Loucy (cell line): ENCODE results near the gene ATP5MG.
A peak's percentile ranks its signal among the peaks of the same experiment; 100 is the strongest.
"Not testable (repeated sequence)": the region's sequence is repeated elsewhere in the genome, so short reads cannot be mapped to it uniquely, and the experiment has no call there.

Source experiments
- H2AFZ ChIP-seq: fragments of 200-600 bp; sonication (generic); 2 replicates; pipeline ENCODE4 v1.6.0; 2016; ENCODE audit warnings: antibody characterized with exemption, mild to moderate bottlenecking, low read length, moderate library complexity
- H3F3A ChIP-seq: fragments of 200-600 bp; 2 replicates; pipeline ENCODE4 v1.6.0; 2016; ENCODE audit warnings: antibody characterized with exemption, low read depth, mild to moderate bottlenecking
- H3K27me3 ChIP-seq: fragments of 200-600 bp; sonication (generic); 2 replicates; pipeline ENCODE4 v1.6.1; 2014; ENCODE audit warnings: low read length, mild to moderate bottlenecking; ENCODE audit not compliant: insufficient read depth, poor library complexity, severe bottlenecking
- H3K36me3 ChIP-seq: fragments of 200-600 bp; sonication (generic); 2 replicates; pipeline ENCODE4 v1.6.1; 2016; ENCODE audit warnings: low read length; ENCODE audit not compliant: insufficient read depth
- H3K4me1 ChIP-seq: fragments of 200-600 bp; sonication (generic); 2 replicates; pipeline ENCODE4 v1.5.1; 2014; ENCODE audit warnings: low read length, mild to moderate bottlenecking; ENCODE audit not compliant: insufficient read depth, poor library complexity, severe bottlenecking
- H3K4me2 ChIP-seq: fragments of 200-600 bp; sonication (generic); 2 replicates; pipeline ENCODE4 v1.6.0; 2014; ENCODE audit warnings: antibody characterized with exemption, low read length, low read depth, mild to moderate bottlenecking; ENCODE audit not compliant: poor library complexity, severe bottlenecking
- H3K4me3 ChIP-seq: fragments of 200-600 bp; sonication (generic); 2 replicates; pipeline ENCODE4 v1.5.1; 2014; ENCODE audit warnings: low read length, mild to moderate bottlenecking, mixed read lengths; ENCODE audit not compliant: poor library complexity, severe bottlenecking
- H3K79me2 ChIP-seq: fragments of 200-600 bp; sonication (generic); 2 replicates; pipeline ENCODE4 v1.6.1; 2014; ENCODE audit warnings: low read length; ENCODE audit not compliant: insufficient read depth
- H3K9ac ChIP-seq: fragments of 200-600 bp; sonication (generic); 2 replicates; pipeline ENCODE4 v1.6.0; 2014; ENCODE audit warnings: mild to moderate bottlenecking, low read depth, low read length, moderate library complexity; ENCODE audit not compliant: poor library complexity, severe bottlenecking
- H3K9me2 ChIP-seq: fragments of 200-600 bp; sonication (generic); replicated peaks from 2 replicates; pipeline ENCODE4 v1.6.1; 2016; ENCODE audit warnings: low read depth, low read length, mixed read lengths
- H3K9me3 ChIP-seq: fragments of 200-600 bp; sonication (generic); 2 replicates; pipeline ENCODE4 v1.6.1; 2014; ENCODE audit warnings: mild to moderate bottlenecking, antibody characterized with exemption, low read length, low read depth; ENCODE audit not compliant: insufficient read depth
- H4K20me1 ChIP-seq: fragments of 200-600 bp; sonication (generic); 2 replicates; pipeline ENCODE4 v1.6.0; 2014; ENCODE audit warnings: antibody characterized with exemption, low read length, mild to moderate bottlenecking; ENCODE audit not compliant: insufficient read depth, poor library complexity, severe bottlenecking
- EZH2phosphoT487 ChIP-seq: fragments of 200-600 bp; IDR thresholded peaks from 2 replicates; pipeline ENCODE4 v1.6.1; 2018; ENCODE audit warnings: antibody characterized with exemption, mild to moderate bottlenecking, moderate library complexity, borderline replicate concordance
- TF ChIP-seq, protein P1 (sequence below): fragments of 200-600 bp; sonication (generic); conservative IDR thresholded peaks from 2 replicates; pipeline ENCODE4 v1.5.1; 2014; ENCODE audit warnings: mild to moderate bottlenecking, antibody characterized with exemption, low read length

Gene ATP5MG

DNA sequence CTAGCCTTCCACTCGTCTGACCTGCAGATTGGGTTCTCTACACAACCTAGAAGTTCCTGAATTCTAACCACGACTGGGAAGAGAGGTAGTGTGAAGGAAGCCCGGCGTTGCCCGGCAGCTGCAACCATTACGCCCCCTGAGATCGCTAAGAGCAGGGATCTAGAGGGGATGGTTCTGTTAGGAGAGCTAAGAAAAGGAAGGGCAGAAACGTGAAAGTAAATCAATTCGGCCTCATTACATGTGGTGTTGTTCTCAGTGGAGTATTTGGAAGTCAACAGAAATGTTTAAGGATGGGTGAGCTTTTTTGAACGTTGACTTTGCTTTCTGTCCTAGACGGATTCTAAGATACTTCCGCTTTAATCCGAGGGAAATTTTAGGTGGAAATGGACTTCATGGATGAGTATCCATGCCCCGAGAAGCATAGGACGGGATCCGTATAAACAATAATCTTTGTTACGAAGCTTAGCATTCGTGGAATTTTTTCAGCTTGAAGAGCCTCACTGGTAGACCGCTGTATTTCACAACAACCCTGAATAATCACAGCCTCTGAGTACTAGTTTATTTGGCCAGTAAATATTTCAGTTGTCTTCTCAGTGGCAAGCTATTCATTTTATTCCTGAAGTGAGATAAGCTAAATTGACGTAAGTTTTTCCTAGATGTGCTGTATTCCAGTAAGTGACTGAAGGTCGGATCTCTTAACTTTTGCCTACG is 629 bp downstream of the ATP5MG start:
- Histone ChIP-seq H3K4me1 (peaks cover 43% of the 10 kb centered on the region), H3K36me3 (peaks cover 11% of the 10 kb centered on the region; the same call in 1 of the 2 replicates), H3K9me2 (no peaks in the 10 kb centered on the region), H4K20me1 (peaks cover 54% of the 10 kb centered on the region), H2AFZ (peak overlapping the region; percentile 88), H3K79me2 (peaks cover 65% of the 10 kb centered on the region), H3K4me3 (peak overlapping the region; percentile 92), H3F3A (no peaks in the 10 kb centered on the region), H3K9ac (peak overlapping the region; percentile 84), H3K9me3 (no peaks in the 10 kb centered on the region), H3K4me2 (peak overlapping the region; percentile 85), H3K27me3 (no peaks in the 10 kb centered on the region)
- TF ChIP-seq, protein P1, sequence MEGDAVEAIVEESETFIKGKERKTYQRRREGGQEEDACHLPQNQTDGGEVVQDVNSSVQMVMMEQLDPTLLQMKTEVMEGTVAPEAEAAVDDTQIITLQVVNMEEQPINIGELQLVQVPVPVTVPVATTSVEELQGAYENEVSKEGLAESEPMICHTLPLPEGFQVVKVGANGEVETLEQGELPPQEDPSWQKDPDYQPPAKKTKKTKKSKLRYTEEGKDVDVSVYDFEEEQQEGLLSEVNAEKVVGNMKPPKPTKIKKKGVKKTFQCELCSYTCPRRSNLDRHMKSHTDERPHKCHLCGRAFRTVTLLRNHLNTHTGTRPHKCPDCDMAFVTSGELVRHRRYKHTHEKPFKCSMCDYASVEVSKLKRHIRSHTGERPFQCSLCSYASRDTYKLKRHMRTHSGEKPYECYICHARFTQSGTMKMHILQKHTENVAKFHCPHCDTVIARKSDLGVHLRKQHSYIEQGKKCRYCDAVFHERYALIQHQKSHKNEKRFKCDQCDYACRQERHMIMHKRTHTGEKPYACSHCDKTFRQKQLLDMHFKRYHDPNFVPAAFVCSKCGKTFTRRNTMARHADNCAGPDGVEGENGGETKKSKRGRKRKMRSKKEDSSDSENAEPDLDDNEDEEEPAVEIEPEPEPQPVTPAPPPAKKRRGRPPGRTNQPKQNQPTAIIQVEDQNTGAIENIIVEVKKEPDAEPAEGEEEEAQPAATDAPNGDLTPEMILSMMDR, result 0 out of 2 replicates have a peak, but pooled peaks have one; percentile 1
- TF ChIP-seq EZH2phosphoT487, result no peak

DNA sequence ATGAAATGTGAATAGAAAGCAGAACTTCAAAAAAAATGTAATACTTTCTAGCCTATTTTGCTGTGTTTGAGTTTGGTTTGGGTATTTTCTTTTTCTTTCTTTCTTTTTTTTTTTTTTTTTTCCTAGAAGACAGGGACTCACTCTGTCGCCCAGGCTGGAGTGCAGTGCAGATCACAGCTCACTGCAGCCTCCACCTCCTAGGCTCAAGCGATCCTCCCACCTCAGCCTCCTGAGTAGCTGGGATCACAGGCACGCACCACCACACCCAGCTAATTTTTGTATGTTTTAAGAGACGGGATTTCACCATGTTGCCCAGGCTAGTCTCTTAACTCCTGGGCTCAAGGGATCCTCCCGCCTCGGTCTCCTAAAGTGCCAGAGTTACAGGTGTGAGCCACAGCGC is 1.2 kb downstream of the ATP5MG start:
- H3K79me2 ChIP-seq, result peaks cover 71% of the 10 kb centered on the region
- H3K4me3 ChIP-seq, result peak overlapping the region; percentile 92
- H3K9me3 ChIP-seq, H2AFZ ChIP-seq, H3F3A ChIP-seq, H3K9me2 ChIP-seq, H3K27me3 ChIP-seq: not testable (repeated sequence)
- H4K20me1 ChIP-seq, result peaks cover 59% of the 10 kb centered on the region
- H3K4me2 ChIP-seq, result peak overlapping the region; percentile 85
- H3K36me3 ChIP-seq, result peaks cover 15% of the 10 kb centered on the region; the same call in 1 of the 2 replicates
- peaks cover 43% of the 10 kb centered on the region for H3K4me1 ChIP-seq
- peak overlapping the region; percentile 84 for H3K9ac ChIP-seq

DNA sequence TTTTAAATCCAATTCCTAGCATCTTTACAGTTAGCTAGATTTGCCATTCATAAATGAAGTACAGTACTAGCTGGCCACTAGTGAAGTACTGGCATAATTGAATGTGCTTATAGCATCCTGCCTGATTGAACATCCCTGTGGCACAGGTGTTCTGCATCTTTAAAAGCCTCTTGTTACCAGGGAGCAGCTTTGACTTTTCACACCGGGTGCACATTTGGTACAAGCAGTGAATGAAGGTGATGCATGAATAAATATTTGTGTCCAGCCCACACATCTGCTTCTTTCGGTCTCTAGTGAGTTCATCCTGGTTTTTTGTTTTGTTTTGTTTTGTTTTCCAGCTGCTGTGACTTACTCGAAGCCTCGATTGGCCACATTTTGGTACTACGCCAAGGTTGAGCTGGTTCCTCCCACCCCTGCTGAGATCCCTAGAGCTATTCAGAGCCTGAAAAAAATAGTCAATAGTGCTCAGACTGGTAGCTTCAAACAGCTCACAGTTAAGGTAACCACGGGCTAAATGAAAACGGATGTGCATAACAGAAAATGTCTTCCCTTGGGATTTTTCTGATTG is 5.3 kb downstream of the ATP5MG start:
- H3K9me3 ChIP-seq, result no peaks in the 10 kb centered on the region
- no peak overlapping the region for H2AFZ ChIP-seq
- peaks cover 41% of the 10 kb centered on the region for H3K4me1 ChIP-seq
- H3K4me2 ChIP-seq, result peak overlapping the region; percentile 85
- H3F3A ChIP-seq, result peaks cover 3% of the 10 kb centered on the region; the same call in 1 of the 2 replicates
- H3K36me3 ChIP-seq, result peaks cover 38% of the 10 kb centered on the region; the same call in 1 of the 2 replicates
- no peaks in the 10 kb centered on the region for H3K9me2 ChIP-seq
- peaks cover 87% of the 10 kb centered on the region for H3K79me2 ChIP-seq
- no peaks in the 10 kb centered on the region for H3K27me3 ChIP-seq
- TF ChIP-seq, protein P1, result no peak
- TF ChIP-seq EZH2phosphoT487, result no peak
- peaks cover 72% of the 10 kb centered on the region for H4K20me1 ChIP-seq
- H3K4me3 ChIP-seq, result no peak overlapping the region
- H3K9ac ChIP-seq, result no peak overlapping the region
